Measurements from ENCODE around the gene THADA.

- TF ChIP-seq CTCF (IDR thresholded peaks at IDR 0.05; ENCODE audit: insufficient read depth, low read length, poor library complexity, severe bottlenecking), result no peak
- TF ChIP-seq EZH2phosphoT487 (conservative IDR thresholded peaks at IDR 0.05; ENCODE audit: low read length), result no peak
These were observed 354.3 kb downstream of the THADA start for GRCh38 chr2:43241558-43241957.
